ENCODE data around the gene HLA-DOB. TPM values are rescaled to one million over a fixed set of nuclear protein-coding genes. Genes with fewer than 3 reads are reported as not detected.

The HLA-DOB gene
- total and polyA plus RNA-seq, 2 of the 13 experiments (the other 11 are each of a cell fraction or from before 2014, with no cell fraction given) = not detected

DNA sequence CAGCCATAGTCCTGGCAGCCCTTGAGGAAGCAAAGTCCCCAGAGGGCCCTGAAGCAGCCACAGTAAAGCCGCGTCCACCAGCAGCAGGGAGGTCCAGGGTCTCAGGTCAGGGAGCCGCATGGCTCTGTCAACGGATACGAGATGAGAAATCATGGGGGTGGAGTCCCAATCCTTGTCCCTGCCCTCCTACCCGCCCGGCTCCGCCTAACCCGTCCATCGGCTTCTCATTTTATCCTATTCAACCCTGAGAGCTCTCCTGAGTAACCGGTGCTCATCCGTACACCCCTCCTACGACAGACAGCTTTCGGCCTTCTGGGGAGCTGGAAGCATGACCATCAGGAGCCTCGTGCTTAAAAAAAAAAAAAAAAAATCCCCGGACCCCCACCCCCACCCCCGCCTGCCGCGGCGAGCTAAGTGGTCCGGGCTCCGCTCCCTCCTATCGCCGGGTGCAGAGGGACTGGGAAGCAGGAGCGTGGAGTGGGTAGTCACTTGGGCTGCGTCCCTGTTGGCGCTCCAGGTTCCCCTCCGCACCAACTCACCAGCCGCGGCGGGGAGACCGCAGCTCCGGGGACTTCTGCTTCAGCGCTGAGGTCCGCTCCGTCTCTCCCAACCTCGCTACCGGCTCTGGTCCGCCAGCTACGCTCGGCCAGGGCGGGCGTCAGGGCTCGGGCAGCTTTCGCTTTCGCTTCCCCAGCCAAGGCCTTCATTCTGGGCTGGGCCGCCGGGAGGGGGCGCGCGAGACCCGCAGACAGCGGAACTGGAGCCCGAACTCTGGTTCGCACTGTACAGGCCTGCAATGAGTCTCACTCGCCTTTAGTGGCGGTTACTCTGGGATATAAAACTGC lies 21.5 kb upstream of the HLA-DOB start, which contains the start of gene TAP2 (continued):
- TF ChIP-seq, protein P1, sequence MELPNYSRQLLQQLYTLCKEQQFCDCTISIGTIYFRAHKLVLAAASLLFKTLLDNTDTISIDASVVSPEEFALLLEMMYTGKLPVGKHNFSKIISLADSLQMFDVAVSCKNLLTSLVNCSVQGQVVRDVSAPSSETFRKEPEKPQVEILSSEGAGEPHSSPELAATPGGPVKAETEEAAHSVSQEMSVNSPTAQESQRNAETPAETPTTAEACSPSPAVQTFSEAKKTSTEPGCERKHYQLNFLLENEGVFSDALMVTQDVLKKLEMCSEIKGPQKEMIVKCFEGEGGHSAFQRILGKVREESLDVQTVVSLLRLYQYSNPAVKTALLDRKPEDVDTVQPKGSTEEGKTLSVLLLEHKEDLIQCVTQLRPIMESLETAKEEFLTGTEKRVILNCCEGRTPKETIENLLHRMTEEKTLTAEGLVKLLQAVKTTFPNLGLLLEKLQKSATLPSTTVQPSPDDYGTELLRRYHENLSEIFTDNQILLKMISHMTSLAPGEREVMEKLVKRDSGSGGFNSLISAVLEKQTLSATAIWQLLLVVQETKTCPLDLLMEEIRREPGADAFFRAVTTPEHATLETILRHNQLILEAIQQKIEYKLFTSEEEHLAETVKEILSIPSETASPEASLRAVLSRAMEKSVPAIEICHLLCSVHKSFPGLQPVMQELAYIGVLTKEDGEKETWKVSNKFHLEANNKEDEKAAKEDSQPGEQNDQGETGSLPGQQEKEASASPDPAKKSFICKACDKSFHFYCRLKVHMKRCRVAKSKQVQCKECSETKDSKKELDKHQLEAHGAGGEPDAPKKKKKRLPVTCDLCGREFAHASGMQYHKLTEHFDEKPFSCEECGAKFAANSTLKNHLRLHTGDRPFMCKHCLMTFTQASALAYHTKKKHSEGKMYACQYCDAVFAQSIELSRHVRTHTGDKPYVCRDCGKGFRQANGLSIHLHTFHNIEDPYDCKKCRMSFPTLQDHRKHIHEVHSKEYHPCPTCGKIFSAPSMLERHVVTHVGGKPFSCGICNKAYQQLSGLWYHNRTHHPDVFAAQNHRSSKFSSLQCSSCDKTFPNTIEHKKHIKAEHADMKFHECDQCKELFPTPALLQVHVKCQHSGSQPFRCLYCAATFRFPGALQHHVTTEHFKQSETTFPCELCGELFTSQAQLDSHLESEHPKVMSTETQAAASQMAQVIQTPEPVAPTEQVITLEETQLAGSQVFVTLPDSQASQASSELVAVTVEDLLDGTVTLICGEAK (IDR thresholded peaks at IDR 0.05) = no peak
- TF ChIP-seq, protein P1 (CRISPR knock-in tag; IDR thresholded peaks at IDR 0.05) = no peak; the same call in none of the 2 replicates
- peak; percentile 99 for TF ChIP-seq RAD21 (CRISPR knock-in tag; IDR thresholded peaks at IDR 0.05)
- TF ChIP-seq, protein P2, sequence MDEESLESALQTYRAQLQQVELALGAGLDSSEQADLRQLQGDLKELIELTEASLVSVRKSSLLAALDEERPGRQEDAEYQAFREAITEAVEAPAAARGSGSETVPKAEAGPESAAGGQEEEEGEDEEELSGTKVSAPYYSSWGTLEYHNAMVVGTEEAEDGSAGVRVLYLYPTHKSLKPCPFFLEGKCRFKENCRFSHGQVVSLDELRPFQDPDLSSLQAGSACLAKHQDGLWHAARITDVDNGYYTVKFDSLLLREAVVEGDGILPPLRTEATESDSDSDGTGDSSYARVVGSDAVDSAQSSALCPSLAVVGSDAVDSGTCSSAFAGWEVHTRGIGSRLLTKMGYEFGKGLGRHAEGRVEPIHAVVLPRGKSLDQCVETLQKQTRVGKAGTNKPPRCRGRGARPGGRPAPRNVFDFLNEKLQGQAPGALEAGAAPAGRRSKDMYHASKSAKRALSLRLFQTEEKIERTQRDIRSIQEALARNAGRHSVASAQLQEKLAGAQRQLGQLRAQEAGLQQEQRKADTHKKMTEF (CRISPR knock-in tag; IDR thresholded peaks at IDR 0.05) = peak; percentile 81
- TF ChIP-seq, protein P3, sequence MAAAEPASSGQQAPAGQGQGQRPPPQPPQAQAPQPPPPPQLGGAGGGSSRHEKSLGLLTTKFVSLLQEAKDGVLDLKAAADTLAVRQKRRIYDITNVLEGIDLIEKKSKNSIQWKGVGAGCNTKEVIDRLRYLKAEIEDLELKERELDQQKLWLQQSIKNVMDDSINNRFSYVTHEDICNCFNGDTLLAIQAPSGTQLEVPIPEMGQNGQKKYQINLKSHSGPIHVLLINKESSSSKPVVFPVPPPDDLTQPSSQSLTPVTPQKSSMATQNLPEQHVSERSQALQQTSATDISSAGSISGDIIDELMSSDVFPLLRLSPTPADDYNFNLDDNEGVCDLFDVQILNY (CRISPR knock-in tag; conservative IDR thresholded peaks at IDR 0.05) = 0 out of 2 replicates have a peak, but pooled peaks have one; percentile 37
- TF ChIP-seq, protein P4, sequence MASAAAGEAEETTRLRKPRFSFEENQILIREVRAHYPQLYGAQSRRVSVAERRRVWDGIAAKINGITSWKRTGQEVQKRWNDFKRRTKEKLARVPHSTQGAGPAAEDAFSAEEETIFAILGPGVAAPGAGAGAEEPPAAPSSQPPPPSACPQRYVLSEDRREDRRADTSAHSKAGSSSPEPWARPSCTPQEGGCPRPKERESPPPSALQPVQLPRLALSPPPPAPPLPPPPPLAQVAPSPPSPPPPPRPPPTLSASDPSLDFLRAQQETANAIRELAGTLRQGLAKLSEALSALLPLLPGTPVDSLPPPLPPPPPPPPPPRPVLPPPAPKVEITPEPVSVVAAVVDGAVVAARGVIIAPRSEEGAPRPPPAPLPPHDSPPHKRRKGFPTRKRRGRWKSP (CRISPR knock-in tag; IDR thresholded peaks at IDR 0.05) = peak; percentile 100
- 0 out of 2 replicates have a peak, but pooled peaks have one; percentile 29 for TF ChIP-seq NCOA5 (CRISPR knock-in tag; IDR thresholded peaks at IDR 0.05)
- TF ChIP-seq, protein P5, sequence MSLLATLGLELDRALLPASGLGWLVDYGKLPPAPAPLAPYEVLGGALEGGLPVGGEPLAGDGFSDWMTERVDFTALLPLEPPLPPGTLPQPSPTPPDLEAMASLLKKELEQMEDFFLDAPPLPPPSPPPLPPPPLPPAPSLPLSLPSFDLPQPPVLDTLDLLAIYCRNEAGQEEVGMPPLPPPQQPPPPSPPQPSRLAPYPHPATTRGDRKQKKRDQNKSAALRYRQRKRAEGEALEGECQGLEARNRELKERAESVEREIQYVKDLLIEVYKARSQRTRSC (CRISPR knock-in tag; IDR thresholded peaks at IDR 0.05; ENCODE audit: low read depth) = no peak
- no peak for TF ChIP-seq ZFP36L2 (CRISPR knock-in tag; IDR thresholded peaks at IDR 0.05)
- peak; percentile 82; the same call in 1 of the 2 replicates for TF ChIP-seq ZKSCAN8 (CRISPR knock-in tag; IDR thresholded peaks at IDR 0.05; ENCODE audit: borderline replicate concordance)
- TF ChIP-seq NPAS2 (CRISPR knock-in tag; IDR thresholded peaks at IDR 0.05; ENCODE audit: borderline replicate concordance) = no peak
- TF ChIP-seq, protein P6, sequence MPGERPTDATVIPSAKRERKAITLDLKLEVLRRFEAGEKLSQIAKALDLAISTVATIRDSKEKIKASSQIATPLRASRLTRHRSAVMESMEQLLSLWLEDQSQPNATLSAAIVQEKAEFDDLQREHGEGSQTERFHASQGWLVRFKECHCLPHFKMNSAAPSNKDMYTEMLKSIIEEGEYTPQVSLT (CRISPR knock-in tag; IDR thresholded peaks at IDR 0.05; ENCODE audit: borderline replicate concordance, low read depth) = no peak
- TF ChIP-seq SAP130 (CRISPR knock-in tag; IDR thresholded peaks at IDR 0.05; ENCODE audit: low read depth) = peak; percentile 96
- TF ChIP-seq ZNF205 (CRISPR knock-in tag; IDR thresholded peaks at IDR 0.05) = peak; percentile 84; the same call in 1 of the 2 replicates

Measured in HepG2 (cell line).